Measurements from ENCODE around the gene KLHL13.
"Not testable (repeated sequence)": the region's sequence is repeated elsewhere in the genome, so short reads cannot be mapped to it uniquely, and the experiment has no call there.

KLHL13 gene

DNA sequence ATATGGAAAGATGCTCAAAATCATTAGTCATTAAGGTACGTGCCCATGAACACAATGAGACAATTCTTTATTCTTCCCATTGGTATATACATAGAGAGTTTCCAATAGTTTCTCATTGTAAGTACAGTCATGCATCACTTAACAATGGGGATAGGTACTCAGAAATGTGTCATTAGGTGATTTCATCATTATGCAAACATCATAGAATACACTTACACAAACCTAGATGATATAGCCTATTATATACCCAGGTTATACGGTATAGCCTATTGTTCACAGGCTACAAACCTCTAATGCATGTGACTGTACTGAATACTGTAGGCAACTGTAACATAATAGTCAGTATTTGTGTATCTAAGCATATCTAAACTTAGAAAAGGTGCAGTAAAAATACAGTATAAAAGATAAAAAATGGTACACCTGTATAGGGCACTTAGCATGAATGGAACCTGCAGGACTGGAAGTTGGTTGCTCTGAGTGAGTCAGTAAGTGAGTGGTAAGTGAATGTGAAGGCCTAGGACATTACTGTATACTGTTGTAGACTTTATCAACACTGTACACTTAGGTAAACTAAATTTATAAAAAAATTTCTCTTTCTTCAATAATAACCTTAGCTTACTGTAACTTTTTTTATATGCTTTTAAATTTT lies 49.6 kb downstream of the KLHL13 start:
- DNase-seq: no peak

DNA sequence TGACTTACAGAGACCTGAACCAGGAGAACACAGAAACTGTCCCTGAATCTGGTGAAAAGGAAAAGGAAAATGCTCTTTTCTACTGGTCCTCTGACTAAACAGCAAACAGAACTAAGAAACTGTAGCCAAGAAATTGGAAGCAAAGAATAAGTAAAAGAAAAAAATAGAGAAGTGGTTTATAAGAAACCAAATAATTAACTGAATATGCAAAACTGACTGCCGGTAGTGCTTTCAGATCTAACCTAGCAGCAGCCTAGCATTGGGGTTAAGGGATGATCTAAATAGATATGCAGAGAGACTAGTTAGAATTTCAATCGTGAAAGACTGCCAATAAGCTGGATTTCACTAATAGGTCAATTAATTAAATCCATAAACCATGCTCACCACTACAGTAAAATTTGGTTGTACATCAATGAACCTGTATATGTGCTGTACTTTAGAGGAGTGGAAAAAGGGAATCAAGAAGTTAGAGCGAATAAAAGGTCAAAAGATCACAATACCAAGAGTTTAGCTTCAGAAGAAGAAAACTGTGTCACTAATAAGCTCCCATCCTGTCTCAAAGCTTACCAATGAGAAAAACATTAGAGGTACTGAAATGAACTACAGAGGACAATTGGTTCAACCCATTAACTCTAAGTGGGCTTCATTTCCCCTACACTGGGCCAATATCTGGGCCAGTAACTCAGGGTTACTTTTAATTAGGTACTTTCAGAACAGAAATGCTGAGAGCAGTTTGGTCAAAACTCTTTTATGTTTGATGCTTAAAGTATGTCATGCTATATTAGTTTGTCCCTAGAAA lies 53.6 kb downstream of the KLHL13 start:
- DNase-seq: no peak

DNA sequence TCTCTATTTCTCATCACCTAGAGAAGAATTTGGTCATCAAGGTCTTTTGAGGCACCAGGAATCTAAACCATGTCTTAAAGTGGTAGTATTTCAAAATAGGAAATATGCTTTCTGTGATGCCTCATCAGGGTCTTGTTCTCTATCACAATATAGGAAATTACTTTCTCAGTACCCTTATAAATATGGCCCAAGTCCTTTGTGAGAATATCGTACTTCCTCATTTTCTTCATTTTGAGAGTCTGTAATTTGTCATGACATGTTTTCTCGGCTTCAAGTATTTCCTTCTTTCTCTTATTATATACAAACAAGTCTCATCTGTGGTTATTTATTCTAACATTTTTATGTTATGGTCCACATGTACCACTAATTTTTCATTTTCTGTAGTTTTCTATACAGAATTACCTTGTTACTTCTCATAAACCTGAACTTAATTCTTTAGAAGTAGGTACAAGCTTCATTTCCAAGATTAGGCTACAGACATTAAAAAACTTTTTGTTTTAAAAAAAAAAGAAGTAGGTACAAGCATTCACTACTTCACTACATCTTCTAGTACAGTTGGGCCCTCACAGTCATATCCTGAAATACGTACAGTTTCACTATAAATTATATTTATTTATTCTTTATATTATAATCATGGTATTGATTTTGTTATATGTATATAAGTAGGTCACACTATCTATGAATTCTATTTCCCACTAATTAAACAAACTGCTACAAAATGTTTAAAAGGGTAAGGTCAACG lies 54.4 kb downstream of the KLHL13 start:
- DNase-seq: peak; percentile 21 to 32

DNA sequence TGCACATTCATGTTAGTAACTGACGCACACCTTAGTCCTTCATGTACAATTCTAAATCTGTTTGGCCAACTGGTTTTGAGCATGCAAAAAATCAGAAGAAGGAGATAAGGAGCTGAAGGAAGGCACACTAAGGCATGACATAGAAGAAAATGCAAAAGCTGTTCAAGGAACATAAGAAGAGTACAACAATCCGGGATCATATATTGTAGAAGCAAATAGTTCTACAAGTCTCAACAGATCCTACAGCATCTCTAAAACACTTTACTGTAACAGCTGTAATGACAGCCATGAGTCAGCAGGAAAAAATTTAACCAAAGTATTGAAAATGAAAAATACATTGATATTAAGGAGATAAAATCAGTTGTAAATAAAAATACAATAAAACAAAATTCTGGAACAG lies 57.7 kb downstream of the KLHL13 start:
- DNase-seq: no peak

DNA sequence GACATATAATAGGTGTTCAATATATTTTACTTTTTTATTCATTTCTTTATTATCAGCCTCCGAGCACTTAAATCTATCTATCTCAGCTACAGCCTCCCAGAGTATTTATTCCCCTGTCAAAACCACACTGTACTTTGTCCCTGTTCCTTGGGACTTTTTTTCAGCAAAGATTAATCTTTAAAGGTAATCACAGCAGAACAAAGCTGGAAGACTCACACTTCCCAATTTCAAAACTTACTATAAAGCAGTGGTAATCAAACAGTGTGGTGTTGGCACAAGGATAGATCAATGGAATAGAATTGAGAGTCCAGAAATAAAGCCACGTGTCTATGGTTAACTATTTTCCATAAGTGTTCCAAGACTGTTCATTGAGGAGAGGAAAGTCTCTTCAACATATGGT lies 59.7 kb downstream of the KLHL13 start:
- no peak for DNase-seq

DNA sequence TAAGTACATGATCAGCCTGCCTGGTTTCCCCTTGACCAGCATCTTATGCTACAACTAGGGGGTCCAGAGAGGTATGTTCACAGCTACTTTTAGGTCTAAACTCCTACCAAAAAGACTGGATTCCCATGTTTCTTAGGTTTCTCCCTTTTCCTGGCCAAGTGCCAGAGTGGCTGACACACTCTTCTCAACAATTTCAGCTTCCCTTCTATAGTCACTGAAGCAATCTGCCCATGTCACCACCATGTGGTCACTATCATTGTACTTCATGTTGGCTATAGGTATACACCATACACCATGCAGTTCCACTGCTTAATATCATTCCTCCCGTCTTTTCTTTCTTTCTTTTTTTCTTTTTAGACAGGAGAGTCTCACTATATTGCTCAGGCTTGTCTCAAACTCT lies 66.9 kb downstream of the KLHL13 start:
- DNase-seq: no peak

DNA sequence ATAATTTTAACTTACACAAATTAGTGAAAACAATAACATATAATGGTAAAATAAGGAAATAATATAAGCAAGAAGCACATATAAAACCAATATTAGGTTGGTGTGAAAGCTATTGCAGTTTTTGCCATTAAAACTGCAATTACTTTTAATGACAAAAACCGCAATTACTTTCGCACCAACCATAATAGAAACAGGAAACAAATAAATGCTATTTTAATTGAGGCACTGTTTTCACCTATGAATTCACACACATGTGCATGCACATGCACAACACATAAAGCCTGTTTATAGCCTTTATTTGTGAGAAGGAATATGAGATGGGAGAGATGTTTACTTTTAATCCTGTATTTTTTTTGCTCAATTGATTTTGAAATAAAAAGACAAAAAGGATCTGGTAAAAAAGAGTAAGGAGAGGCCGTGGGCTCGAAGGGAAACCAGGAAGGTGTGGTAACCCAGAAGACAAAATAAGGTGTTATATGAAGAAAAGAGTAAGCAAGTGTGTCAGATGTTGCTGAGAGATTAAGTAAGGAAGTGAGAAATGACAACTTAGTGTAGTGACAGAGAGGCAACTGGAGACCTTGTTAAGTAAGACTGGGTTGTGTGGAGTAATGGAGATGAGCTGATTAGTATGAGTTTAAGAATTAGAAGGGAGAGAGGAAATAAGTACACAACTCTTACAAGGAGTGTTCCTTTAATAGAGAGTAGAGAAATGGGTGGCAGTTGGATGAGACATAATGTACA lies 69.0 kb downstream of the KLHL13 start:
- peak in 1 of 2 experiments; percentile 5 for DNase-seq

DNA sequence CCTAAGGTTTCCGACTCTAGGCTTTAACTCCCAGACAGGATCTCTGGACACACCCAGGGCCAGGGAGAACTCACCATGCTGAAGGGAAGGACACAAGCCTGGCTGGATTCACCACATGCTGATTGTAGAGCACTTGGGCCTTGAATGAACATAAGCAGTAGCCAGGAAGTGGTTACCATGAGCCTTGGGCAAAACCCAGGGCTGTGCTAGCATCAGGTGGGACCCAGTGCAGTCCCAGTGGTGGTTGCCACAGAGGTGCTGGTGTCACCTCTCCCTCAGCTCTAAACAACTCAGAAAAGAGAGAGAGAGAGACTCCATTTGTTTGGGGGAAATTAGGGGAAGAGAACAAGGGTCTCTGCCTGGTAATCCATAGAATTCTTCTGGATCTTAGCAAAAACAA lies 77.0 kb downstream of the KLHL13 start:
- no peak for DNase-seq

DNA sequence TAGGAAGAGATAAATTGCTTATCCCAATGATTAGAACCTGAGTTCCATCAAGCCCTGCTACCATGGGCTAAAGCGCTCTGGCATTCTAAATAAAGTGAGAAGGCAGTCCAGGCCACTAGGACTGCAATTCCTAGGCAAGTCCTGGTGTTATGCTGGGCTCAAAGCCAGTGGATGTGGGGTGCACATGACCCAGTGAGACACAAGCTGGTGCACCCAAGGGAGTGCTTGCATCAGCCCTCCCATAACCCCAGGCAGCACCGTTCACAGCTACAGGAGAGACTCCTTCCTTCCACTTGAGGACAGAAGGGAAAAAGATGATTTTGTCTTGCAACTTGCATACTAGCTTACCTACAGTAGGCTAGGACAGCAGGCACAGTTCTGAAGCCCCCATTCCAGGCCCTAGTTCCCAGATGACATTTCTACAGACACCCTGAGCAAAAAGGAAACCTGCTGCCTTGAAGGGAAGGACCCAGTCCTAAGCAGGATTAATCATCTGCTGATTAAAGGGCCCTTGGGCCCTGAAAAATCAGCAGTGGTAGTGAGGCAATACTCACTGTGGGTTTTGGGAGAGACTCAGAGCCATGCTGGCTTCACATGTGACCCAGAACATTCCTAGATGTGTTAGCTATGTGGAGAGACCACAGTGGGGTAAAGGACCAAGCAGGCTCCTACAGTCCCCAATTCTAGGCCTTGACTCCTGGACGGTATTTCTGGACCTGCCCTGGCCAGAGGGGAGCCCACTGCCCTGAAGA lies 77.8 kb downstream of the KLHL13 start:
- DNase-seq: no peak

DNA sequence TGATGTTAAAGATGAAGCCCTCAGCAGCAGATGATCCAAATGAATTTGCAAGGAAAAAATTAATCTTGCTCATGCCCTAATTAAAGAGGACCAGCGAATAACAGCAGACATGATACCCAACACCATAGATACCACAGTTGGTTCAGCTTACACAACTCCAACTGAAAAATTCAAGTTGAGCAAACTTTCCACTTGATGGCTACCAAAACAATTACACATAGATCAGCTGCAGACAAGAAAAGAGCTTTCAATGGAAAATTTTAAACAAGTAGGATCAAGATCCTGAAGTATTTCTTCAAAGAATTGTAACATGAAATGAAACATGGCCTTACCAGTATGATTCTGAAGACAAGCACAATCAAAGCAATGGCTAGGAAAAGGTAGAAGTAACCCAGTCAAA lies 90.0 kb downstream of the KLHL13 start:
- no peak for DNase-seq

DNA sequence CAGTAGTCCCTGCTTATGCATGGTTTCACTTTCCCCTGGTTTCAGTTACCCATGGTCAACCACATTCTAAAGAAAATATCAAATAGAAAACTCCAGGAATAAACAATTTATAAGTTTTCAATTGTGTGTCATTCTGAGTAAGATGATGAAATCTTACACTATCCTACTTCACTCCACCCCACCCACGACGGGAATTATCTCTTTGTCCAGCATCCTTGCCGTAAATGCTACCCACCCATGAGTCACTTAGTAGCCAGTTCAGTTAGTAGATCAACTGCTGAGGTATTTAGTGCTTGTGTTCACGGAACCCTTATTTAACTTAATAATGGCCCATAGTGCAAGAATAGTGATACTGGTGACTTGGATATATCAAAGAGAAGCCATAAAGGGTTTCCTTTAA lies 91.4 kb downstream of the KLHL13 start:
- no peak for DNase-seq

DNA sequence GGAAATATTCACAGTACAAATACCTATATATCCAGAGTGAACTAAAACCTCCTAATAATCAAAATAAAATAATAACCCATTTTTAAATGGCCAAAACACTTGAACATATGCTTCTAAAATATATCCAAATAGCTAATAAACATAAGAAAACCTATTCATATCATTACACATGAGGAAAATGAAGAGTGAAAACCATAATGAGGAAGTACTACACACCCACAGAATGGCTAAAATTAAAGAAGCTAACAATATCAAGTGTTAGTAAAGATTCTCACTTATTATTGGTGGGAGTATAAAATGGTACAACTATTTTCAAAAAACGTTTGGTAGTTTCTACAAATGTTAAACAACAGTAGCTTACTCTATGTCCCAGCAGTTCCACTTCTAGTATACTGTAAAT lies 92.1 kb downstream of the KLHL13 start:
- DNase-seq: no peak

DNA sequence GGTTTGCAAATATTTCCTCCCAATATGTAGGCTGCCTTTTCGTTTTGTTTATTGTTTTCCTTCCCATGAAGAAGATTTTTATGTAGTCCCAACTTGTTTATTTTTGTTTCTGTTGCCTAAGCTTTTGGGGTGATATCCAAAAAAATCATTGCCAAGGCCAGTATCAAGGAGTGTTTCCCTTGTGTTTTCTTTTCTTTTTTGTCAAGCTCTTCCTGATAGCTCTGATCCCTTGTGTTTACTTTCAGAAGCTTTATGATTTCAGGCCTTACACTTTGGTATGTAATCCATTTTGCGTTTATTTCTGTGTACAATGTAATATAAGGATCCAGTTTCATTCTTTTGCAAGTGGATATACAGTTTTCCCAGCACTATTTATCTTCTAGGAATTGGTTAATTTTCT lies 93.9 kb downstream of the KLHL13 start:
- DNase-seq: no peak

DNA sequence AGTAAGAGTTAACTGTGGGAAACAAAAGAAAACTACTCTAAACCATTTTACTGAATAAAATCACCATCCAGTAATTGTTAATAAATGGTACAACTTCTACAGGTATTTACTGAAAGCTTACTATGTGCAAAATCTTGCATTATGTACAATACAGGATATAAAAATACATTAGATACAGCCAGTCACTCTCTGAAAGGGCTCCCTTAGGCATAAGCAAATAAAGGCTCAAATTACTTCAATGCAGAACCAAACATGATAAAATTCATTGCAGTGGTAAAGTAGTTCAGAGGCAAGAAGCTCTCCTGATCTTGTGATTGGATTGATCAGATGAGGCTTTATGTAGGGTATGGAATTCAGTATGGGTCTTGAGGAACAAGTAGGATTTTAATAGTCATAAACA lies 100.2 kb downstream of the KLHL13 start:
- DNase-seq: no peak

DNA sequence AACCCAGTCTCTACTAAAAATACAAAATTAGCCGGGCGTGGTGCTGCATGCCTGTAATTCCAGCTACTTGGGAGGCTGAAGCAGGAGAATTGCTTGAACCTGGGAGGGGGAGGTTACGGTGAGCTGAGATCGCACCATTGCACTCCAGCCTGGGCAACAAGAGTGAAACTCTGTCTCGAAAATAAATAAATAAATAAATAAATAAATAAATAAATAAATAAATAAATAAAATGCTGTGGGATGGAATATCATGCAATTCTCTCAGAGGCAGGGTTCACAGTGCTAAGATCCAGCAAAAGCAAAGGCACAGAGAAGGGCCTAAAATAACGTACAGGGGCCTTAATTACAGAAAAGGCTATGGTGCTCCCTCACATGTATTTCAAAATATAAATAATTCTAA lies 114.2 kb downstream of the KLHL13 start:
- not testable (repeated sequence) for DNase-seq

DNA sequence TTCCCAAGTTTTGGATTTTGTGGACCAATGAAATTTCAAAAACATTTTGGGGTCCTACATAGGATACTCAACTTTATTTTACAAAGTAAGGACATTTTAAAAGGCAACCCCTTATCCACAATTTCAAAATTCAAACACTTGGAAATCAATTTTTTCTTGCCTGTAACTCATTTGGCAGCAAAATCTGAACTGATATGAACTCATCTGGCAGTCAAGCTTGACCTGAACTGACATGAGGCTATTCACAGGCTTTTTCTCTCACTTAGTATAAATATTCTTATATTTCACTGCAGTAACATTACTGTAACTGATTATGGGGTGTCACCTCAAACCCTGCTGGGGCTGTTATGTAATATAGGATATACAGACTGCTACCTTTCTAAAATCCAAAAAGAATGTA lies 116.1 kb downstream of the KLHL13 start:
- no peak for DNase-seq

DNA sequence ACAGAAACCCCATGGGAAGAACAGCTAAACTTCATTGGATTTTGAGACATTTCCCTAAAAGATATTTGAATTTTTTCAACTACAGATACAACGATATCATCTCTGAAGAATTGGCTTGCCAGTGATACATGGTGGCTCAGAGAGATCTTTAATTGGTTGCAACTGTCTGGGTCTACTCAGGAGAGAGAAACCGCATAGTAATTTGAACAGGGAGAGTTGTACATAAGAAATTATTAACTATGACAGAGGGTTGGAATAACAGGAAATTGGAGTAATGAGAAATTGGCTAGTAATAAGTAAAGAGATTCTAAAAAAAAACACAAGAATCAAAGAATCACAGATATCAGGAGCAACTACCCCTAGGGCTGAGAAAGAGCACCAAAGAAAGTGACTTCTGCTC lies 118.4 kb downstream of the KLHL13 start:
- DNase-seq: no peak

DNA sequence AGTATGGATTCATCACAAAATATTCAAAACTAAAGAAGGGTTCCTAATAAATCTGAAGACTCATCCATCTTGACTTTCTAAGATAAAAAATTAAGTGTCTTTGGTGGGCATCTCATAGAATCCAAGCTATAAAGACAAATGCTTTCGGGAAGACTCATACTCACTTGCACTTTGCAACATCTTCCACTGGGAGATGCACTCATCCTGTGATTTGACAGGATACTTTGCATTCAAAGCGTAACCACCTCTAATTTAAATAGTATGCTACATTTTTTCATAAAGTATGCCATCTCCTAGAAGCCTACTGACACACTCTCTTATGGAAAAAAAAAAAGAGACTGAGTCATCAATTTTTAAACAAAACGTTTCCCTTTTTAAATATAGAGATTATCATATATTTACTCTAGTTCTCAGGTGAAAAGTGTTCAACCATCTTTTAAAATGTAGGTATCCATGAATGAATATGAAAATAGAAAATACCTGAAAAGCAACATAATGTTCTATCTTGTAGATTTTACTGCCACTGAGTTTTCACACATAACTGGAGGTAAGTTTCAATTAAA lies 119.6 kb downstream of the KLHL13 start:
- peak; percentile 3 to 5 for DNase-seq

DNA sequence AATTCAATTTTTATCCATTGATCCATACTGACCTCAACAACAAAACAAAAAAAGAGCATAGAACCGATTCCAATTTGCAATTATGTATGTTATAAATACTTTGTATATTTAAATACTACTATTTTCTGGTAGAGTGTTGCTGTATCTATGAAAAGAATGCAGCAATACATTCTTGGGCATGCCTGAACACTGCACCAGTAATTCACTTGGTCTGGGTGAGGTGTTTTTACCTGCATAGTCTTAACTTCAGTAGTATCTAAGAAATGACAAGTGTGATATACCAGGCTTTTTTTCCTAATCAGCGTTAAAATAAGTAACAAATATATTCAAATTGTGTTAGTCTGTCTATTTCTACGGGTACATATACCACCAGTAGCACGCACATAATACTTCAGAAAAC lies 120.2 kb downstream of the KLHL13 start:
- DNase-seq: no peak

DNA sequence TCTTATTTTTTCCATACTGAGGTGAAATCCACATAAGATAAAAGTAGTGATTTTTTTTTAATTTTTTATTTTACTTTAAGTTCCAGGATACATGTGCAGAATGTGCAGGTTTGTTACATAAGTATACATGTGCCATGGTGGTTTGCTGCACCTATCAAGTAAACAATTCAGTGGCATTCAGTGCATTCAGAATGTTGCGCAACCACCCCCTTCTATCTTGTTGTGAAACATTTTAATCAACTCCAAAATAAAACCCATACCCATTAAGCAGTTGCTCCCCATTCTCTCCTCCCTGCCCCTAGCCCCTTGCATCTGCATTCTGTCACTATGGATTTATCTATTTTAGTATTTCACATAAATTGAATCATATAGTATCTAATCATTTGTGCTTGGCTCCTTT lies 121.2 kb downstream of the KLHL13 start:
- DNase-seq: no peak

DNA sequence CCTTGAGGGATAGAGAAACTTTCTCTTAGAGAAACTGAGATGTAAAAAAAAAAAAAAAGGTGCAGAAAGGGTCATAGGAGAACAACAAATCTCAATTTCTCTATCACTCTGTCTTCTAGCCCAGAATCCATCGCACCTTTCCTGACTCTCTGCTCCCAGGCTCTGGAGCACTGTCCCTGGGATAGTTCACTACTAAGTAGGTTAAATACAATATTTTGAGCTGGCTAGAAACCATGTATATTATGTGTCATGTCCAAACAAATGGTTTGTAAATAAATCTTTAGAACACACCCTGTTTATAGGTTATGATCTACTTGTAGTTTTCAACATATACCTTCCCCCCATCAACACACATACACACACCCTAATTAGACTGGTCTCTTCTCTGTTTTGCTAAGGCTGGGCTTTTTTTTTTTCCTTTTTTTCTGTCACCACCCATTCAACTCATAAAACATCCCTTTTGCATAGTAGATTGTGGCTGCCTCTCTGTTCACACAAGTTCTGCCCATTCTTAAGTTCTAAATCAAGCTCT lies 124.4 kb downstream of the KLHL13 start:
- DNase-seq: no peak

DNA sequence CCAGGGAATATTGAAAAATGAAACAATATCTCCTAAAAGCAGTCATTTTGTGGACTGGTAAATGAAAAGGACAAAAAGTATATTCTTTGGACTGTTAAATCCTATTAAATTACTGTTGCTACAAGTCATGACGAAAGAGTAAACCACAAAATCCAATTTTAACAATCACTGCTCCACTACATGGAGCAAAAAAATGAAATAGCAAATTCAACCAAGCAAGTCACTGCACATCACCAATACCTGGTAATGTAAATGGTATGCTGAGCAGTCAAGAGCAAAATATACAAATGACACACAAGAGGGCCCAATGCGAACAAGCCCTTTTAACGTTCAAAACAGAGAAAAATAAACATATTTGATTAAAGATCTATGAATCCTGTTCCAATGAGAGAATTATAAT lies 126.2 kb downstream of the KLHL13 start:
- DNase-seq: no peak
